GM10266 (cell line): ENCODE results near the gene BNC2.

ENCODE experiments used
- DNase-seq: peaks from one replicate; pipeline ENCODE4 v3.0.0; 2012; ENCODE audit errors: extremely low spot score
- CTCF ChIP-seq: IDR thresholded peaks from 2 replicates; pipeline ENCODE4 v1.5.1; 2012; ENCODE audit warnings: mild to moderate bottlenecking, low read depth; ENCODE audit not compliant: control insufficient read depth, insufficient read depth; ENCODE audit errors: missing control alignments

The BNC2 gene

GRCh38 chr9:16796304-16796825 lies 74.1 kb downstream of the BNC2 start:
- TF ChIP-seq CTCF = no peak
- no peak for DNase-seq

DNA sequence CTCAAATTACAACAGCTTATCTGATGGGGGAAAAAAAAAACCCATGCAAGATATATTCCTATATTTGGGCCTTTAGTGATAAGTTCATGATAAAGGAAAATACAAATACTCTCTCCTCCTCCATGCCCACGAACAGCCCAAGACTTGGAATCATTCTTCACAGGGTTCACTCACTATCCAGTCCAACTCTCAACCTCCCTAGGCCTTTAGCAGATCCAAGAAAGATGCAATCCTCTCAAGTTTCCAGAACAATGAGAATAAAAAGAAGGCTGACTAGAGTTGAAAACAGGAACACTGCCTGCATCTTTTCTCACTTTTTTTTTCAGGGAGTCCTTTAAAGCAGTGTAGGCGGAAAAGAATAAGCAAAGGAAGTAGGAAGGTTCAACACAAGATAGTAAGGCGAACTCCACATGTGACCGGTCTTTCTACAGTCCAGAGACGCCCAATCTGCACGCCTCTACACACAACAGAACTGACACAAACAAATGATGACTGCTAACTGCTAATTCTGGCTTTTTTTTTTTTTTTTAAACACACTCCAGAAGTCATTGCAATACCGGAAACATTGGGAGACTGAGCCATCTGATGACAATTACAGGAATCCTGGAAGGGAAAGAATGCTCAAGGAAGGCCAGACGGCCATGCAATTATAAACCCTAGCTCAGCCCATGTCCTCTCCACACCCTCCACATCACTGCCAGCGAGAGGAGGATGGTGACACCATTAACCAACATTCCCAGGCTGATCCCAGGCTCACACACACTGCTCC lies 75.4 kb downstream of the BNC2 start:
- TF ChIP-seq CTCF = no peak
- no peak for DNase-seq

GRCh38 chr9:16794103-16794502 lies 76.4 kb downstream of the BNC2 start:
- no peak for DNase-seq
- TF ChIP-seq CTCF = no peak

DNA sequence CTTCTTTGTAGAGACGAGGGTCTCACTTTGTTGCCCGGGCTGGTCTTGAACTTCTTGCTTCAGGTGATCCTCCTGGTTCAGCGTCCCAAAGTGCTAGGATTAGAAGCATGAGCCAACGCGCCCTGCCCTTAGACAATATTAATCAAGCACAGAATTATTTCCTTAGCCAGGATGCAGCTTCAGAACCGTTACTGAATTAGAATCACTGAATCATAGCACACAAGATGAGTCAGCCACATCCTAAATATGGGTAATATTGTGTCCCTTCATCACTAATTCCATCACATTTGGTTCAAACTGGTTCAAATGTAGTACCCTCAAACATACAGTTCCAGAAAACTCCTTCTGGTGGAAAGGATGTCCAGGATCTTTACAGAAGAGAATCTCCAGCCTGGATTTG lies 82.7 kb downstream of the BNC2 start:
- DNase-seq = no peak
- no peak for TF ChIP-seq CTCF

- no peak for DNase-seq
- TF ChIP-seq CTCF = no peak
These were observed 86.5 kb downstream of the BNC2 start for GRCh38 chr9:16784002-16784401.

GRCh38 chr9:16782490-16782889 lies 88.0 kb downstream of the BNC2 start:
- no peak for DNase-seq
- TF ChIP-seq CTCF = no peak

DNA sequence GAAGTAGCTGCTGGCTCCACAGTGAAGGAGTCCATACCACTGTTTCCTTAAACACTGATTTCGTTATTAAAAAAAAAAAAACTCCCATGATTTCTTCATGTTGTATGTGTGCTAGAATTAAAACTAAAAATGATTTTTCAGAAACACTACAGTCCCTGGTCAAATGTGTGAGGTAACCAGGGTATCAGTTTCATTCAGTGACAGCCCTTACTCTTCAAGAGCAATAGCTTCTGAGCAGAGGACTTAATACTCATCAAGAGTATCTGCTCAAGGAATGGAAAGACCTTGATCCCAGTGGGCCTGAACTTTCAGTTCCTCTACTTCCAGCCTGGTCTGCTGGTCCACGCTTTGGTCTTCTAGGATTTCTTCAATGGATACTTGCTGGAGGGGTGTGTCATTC lies 95.1 kb downstream of the BNC2 start:
- TF ChIP-seq CTCF = no peak
- DNase-seq = no peak
